ENCODE data around the gene MICAL2. TPM values are rescaled to one million over a fixed set of nuclear protein-coding genes. Genes with fewer than 3 reads are reported as not detected.

The MICAL2 gene
- total RNA-seq, 1 donor from 2014 or later = 79.6 TPM

DNA sequence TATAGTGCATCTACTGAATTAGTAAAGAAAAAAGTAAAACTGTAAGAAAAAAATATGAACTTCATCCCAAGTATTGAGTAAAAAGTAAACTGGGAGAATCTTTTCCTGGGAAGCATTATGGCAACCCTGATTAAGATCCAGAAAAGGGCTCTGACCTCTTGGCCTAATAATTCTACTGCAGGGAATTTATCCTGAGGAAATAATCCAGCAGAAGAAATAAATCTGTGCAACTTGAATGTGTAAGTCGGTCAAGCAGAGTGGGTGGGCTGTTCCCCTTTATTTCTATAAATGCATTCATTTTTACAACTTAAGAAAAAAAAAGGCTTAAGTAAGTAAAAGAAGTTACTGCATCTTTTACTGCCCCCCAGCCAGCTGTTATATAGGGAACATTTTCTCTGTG is 155.7 kb downstream of the MICAL2 start:
- DNase-seq (ENCODE audit: low read depth in 2 of 2) = no peak

GRCh38 chr11:12266943-12267342 is 156.6 kb downstream of the MICAL2 start:
- DNase-seq (ENCODE audit: low read depth in 2 of 2) = no peak

GRCh38 chr11:12267921-12268320 is 157.5 kb downstream of the MICAL2 start:
- no peak for DNase-seq (ENCODE audit: low read depth in 2 of 2)

DNA sequence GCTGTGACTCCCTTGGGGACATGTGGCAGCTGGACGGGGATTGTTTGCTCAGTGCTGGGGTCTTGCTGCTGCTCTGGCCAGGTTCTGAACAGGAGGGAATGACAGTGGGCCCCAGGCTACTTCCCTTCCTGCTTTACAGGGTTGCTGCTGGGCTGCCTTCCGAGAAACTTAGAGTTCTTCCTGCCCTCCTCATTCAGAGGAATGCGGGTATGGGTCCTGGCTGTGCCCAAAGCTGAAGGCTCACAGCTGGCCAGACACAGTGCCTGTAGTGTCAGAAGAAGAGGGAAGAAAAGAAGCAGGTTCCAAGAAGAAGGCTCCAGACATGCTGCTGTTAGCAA is 158.7 kb downstream of the MICAL2 start:
- DNase-seq (ENCODE audit: low read depth in 2 of 2) = peak in 1 of 2 donors; percentile 57

- no peak for DNase-seq (ENCODE audit: low read depth in 2 of 2)
Measured at GRCh38 chr11:12269446-12270214, 159.2 kb downstream of the MICAL2 start.

DNA sequence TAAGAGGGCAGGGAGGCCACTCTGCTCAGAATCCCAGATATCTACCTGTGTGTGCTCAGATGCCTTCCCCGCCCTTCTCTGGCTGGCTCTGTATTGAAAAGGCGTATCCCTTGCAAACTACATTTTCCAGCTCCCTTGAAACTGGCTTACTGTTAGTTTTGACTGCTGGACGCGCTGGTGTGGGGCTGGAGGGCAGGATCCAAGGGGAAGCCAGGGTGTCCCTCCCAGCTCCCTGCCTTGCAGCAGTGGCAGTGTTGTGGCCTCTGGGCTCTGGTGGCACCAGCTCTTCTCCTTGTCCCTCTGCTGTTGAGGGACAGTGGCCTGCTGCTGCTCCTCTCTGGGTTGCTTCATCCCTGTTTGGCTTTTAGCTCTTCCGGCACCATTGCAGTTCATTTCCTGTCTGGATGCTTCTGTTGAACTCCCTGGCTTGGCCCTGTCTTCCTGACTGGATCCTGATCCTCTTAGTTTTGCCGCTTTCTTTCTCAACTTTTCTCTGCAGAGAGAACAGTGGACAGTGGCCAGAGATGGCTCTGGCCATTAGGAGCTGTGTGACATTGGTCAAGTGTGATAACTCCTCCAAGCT is 159.9 kb downstream of the MICAL2 start:
- DNase-seq (ENCODE audit: low read depth in 2 of 2) = peak; percentile 47 to 62

- DNase-seq (ENCODE audit: low read depth in 2 of 2) = no peak
Measured at GRCh38 chr11:12270817-12271216, 160.4 kb downstream of the MICAL2 start.

DNA sequence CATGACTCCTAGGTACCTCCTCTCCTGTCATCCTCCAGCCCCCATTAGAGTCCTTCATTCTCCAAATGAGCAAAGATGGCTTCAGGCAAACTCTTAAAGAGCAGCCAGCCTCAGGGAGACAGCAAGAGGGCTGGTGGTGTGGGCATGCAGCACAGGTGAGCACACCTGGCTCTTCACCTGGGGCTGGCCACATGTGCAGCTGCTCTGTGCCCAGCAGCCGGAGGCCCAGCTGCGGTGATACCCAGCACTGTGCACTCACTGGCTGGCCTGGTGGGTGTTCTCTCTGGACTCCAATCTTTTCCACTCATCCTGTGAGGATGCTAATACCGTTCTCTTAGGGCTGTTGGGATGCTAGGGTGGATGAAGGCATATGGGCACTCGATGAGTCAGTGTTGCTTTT is 160.9 kb downstream of the MICAL2 start:
- DNase-seq (ENCODE audit: low read depth in 2 of 2) = no peak

DNA sequence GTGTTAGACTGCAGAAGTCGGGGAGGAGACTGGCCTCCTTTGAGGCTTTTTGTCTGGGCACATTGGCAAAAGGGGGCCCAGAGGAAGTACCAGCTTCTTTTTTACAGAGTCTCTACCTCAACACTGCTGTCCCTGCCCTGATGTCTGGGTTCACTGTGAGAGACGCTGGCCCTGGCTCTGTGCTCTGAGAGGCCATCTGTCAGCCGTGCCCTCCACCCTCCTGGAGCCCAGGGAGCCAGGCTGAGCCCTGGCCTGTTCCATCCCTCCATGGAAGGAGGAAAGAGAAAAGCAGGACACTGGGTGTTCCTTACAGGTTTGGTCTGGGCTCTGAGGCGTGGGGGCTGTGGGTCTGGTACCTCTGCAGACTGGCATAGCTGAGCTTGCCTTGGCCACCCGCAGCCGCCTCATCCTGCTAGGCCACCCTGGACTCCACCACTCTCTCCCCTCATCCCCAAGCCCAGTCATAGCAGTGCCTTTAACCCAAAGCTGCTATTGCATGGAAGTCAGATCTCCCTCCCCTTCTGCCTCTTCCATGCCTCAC is 161.5 kb downstream of the MICAL2 start:
- no peak for DNase-seq (ENCODE audit: low read depth in 2 of 2)

GRCh38 chr11:12272821-12273617 is 162.6 kb downstream of the MICAL2 start:
- DNase-seq (ENCODE audit: low read depth in 2 of 2) = no peak

DNA sequence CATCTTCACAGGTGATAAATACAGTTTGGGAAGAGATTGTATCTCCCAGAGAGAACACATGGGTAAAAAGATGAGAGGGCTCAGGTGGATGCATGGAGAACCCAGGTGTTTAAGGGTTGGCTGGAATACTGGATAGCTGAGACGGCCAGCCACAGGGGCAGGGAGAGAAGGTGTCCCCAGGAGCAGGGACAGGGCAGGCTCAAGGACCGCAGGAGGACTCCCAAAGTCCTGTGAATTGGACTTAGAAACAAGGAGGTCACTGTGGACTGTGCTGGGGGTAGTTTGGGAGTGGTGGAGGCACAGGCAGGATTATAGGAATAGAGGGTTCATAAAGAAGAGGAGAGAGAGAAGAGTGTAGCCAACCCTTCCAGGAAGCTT is 163.2 kb downstream of the MICAL2 start:
- no peak for DNase-seq (ENCODE audit: low read depth in 2 of 2)

DNA sequence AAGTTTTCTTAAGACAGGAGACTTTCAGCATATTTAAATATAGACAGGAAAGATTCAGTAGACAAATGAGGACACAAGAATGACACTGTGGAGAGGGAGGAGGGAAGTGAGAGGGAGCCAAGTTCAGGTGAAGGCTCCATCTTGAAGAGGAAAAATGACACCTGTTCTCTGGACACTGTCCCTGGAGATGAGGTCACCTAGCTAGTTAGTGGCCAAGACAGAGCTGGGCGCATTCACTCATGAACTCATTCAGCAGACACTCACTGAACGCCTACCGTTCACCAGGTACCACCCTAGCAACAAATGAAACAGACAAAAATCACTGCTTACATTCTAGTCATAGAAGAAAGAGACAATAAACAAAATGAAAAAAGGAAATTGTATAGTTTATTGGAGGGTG is 163.7 kb downstream of the MICAL2 start:
- no peak for DNase-seq (ENCODE audit: low read depth in 2 of 2)

DNA sequence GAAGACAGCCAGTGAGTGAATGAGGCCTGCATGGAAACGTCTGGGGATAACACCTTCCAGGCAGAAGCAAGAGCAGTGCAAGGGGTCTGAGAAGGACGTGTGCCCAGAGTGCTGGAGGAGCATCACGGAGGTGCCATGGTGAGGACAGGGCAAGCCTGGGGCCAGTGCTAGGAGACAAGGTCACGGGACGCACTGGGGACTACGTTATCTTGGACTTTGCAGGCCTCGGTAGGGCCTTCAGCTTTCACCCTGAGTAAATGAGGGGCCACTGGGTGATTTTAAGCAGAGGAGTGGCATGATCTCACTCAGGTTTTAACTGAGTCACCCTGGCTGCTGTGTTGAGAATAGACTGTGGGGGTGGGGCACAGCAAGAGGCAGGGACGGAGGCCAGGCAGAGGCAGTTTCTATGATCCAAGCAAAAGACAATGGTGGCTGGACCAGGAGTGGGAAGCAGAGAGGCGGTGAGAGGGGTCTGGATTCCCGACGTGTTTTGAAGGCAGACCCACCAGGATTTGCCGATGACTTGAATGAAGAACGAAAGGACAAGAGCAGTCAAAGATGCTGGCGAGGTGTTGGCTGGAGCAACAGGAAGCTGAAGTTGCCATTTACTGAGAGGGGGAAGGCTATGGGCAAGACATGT is 164.3 kb downstream of the MICAL2 start:
- no peak for DNase-seq (ENCODE audit: low read depth in 2 of 2)

- peak in 1 of 2 donors; percentile 32 for DNase-seq (ENCODE audit: low read depth in 2 of 2)
Measured at GRCh38 chr11:12275818-12276217, 165.4 kb downstream of the MICAL2 start.

DNA sequence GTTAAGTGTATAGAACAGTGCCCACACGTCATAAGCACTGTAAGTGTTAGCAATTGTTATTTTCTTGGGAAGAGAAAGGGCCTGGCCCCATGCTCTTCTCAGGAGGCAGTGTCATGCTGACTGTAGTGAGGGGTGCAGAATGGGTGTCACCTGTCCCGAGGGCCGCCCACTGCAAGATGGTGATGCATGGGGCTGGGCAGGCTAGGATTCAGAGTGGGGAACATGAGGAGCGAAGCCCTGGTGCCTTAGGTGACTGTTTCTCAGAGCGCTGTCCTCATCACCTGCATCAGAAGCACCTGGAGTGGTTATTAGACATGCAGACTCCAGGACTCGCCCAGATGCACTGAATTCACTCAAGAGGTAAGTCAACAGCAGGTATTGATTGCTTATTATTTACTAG is 166.0 kb downstream of the MICAL2 start:
- DNase-seq (ENCODE audit: low read depth in 2 of 2) = no peak

DNA sequence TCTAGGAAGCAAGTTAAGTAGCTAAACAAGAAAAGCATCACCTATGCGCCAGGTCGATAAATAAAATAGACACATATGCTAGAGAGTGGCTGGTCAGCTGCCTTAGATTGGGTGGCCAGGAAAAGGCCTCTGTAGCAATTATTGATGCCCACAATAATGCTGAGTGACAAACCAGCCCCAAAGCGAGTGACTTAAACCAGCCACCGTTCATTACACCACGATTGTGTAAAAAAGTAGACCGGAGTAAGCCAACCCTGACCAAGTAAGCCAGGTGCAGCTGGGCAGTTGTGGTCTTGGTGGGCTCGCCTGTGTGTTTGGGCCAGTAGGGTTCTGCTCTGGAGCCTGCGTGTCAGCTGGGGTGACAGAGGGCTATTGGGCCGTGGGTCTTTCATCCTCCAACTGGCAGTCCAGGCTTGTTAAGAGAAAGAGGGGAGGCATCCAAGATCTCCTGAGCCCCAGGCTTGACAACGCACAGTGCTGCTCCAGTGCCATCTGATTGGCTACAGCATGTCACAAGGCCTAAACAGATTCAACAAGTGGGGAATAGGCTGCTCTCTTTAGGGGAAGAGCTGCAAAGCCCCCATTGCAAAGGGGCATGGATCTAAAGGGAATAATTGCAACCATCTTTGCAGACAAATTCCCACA is 166.6 kb downstream of the MICAL2 start:
- DNase-seq (ENCODE audit: low read depth in 2 of 2) = no peak

DNA sequence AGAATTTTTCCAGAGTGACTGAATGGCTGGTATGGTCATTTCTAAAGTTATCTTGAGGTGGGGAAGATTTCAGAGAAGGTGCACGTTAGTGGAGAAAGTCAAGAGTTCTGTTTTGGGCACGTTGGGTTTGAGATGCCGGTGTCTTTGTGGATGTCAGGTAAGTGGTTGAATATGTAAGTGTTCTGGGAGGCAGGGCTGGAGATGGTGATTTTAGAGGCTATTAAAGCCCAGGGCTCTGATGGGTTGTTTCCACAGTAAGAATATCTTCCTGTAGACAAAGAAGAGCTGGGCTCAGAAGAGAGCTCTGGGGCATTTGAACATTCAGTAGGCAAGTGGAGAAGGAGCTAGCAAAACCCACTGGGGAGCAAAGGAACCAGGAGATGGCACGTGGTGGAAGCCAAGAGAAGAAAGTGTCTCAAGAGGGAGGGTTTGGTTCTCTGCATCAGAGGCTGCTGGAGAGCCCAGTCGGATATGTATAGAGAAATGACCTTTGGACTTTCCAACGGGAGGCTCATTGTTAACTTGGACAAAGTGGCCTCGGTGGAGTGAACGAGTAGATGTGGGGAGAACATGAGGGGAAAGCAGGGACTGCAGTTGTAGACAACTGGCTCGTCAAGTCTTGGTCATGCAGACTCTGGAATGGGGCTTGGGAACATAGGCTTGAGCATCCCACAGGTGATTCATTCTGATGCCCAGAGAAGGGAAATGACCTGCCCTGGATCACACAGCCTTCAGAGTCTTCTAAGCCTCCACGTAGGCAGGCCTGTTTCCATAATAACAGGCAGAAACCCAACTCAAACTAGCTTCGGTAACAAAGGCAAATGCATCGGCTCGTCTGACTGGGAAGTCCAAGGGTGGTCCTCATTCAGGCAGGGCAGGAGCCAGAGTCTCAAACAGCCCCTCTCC is 168.6 kb downstream of the MICAL2 start:
- no peak for DNase-seq (ENCODE audit: low read depth in 2 of 2)

DNA sequence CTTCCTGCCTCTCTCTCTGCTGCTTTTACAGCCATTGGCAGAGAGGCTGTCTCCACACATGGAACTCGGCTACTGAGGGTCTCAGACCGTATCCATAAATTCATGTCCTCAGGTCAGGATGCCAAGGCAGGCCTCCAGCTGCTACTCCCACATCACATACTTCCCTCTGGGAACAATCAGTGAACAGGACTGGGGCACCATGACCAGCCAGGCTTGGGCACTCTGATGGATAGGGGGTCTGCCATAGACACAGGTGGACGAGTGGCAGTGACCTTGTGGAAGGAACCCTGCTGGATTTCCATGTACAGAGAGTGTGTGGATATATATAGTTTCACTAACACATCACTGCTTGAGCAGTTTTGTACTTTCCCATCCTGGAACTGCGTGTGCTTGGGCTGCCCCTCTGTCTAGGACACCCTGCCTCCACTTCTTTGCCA is 169.3 kb downstream of the MICAL2 start:
- DNase-seq (ENCODE audit: low read depth in 2 of 2) = no peak

DNA sequence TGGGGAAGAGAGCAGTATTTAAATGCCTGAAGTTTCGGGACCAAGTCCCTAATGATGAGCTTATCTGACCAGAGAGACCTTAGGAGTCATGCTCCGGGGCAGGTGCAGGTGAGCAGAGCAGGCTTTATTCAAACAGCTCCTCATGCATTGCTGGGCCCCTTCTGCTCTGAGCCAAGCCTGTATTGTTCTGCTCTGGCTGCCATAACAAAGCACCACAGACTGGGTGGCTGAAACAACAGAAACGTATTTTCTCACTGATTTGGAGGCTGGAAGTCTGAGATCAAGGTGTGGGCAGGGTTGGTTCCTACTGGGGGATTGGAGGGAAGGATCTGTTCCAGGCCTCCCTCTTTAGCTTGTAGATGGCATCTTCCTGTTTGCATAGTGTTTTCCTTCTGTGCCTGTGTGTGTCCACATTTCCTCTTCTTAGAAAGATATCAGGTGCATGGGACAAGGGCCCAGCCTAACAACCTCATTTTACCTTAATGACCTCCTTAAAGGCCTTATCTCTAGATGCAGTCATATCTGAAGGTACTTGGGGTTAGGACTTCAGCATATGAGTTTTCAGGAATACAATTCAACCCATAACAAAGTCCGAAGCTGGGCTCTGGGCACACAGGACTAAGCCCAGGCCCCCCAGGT is 169.9 kb downstream of the MICAL2 start:
- DNase-seq (ENCODE audit: low read depth in 2 of 2) = no peak
